ENCODE data around the gene NPDC1.

The NPDC1 gene

GRCh38 chr9:137023157-137023556 is 22.8 kb downstream of the NPDC1 start:
- DNase-seq = no peak

GRCh38 chr9:137022662-137023008 is 23.3 kb downstream of the NPDC1 start:
- DNase-seq = no peak

- DNase-seq = no peak
These were observed 23.9 kb downstream of the NPDC1 start for GRCh38 chr9:137021979-137022661.

- DNase-seq = no peak
These were observed 24.4 kb downstream of the NPDC1 start for GRCh38 chr9:137021568-137021978.

GRCh38 chr9:137020771-137021567 is 25.0 kb downstream of the NPDC1 start:
- DNase-seq = no peak

GRCh38 chr9:137019891-137020683 is 25.9 kb downstream of the NPDC1 start:
- no peak for DNase-seq

- DNase-seq = no peak
These were observed 27.0 kb downstream of the NPDC1 start for GRCh38 chr9:137018761-137019559.

GRCh38 chr9:137017791-137018497 is 28.0 kb downstream of the NPDC1 start:
- DNase-seq = no peak

- DNase-seq = no peak
These were observed 28.9 kb downstream of the NPDC1 start for GRCh38 chr9:137017071-137017470.

- DNase-seq = no peak
These were observed 29.5 kb downstream of the NPDC1 start for GRCh38 chr9:137016436-137016835.

- no peak for DNase-seq
These were observed 30.0 kb downstream of the NPDC1 start for GRCh38 chr9:137015976-137016375.

- no peak for DNase-seq
These were observed 30.4 kb downstream of the NPDC1 start for GRCh38 chr9:137015540-137015930.

- no peak for DNase-seq
These were observed 31.0 kb downstream of the NPDC1 start for GRCh38 chr9:137014776-137015539.

GRCh38 chr9:137014166-137014565 is 31.8 kb downstream of the NPDC1 start:
- no peak for DNase-seq

- DNase-seq = no peak
These were observed 32.4 kb downstream of the NPDC1 start for GRCh38 chr9:137013571-137013940.

- no peak for DNase-seq
These were observed 33.0 kb downstream of the NPDC1 start for GRCh38 chr9:137012694-137013570.

GRCh38 chr9:137011907-137012675 is 33.9 kb downstream of the NPDC1 start:
- no peak for DNase-seq

- no peak for DNase-seq
These were observed 34.8 kb downstream of the NPDC1 start for GRCh38 chr9:137011156-137011555.

- no peak for DNase-seq
These were observed 35.8 kb downstream of the NPDC1 start for GRCh38 chr9:137009938-137010732.
